ENCODE results near the gene GBGT1.

GRCh38 chr9:133171161-133171961 lies 7.6 kb upstream of the GBGT1 start:
- TF ChIP-seq CTCF (conservative IDR thresholded peaks at IDR 0.05; ENCODE audit: low read depth, low read length) (no peak), EZH2phosphoT487 (IDR thresholded peaks at IDR 0.05; ENCODE audit: borderline replicate concordance, low read length) (no peak)
